Measurements from ENCODE around the gene PXMP4. TPM values are rescaled to one million over a fixed set of nuclear protein-coding genes. Genes with fewer than 3 reads are reported as not detected.

PXMP4 gene
- total RNA-seq, 1 donor from 2014 or later: 6.8 TPM

DNA sequence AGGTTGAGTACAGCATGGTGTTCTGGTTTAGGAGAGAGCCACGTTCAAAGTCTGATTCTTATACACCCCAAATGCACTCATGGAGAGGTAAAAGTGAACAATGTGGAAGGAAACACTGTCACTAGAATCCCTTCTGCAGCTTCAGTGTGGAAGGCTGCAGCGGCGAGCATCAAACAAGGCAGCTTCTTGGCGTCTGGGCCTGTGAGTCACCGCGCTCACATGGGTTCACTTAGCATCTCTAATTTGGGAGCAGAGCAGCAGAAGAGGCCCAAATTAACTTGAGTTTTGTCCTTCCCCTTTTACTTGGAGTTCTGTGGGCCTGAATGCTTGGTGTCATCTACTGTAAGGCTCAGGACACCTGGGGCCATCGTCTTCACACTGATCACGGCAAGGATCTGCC lies 23.0 kb downstream of the PXMP4 start:
- TF ChIP-seq, protein P1, sequence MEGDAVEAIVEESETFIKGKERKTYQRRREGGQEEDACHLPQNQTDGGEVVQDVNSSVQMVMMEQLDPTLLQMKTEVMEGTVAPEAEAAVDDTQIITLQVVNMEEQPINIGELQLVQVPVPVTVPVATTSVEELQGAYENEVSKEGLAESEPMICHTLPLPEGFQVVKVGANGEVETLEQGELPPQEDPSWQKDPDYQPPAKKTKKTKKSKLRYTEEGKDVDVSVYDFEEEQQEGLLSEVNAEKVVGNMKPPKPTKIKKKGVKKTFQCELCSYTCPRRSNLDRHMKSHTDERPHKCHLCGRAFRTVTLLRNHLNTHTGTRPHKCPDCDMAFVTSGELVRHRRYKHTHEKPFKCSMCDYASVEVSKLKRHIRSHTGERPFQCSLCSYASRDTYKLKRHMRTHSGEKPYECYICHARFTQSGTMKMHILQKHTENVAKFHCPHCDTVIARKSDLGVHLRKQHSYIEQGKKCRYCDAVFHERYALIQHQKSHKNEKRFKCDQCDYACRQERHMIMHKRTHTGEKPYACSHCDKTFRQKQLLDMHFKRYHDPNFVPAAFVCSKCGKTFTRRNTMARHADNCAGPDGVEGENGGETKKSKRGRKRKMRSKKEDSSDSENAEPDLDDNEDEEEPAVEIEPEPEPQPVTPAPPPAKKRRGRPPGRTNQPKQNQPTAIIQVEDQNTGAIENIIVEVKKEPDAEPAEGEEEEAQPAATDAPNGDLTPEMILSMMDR (IDR thresholded peaks at IDR 0.05): no peak
- H3K27ac Mint-ChIP-seq: no peak overlapping the region
- intact Hi-C loops (cut with micrococcal nuclease): no loop called here
- H3K4me1 Mint-ChIP-seq: no peaks in the 10 kb centered on the region
- no peaks in the 10 kb centered on the region for H3K27me3 Mint-ChIP-seq
- H3K36me3 Mint-ChIP-seq (ENCODE audit: low read depth): no peaks in the 10 kb centered on the region
- H3K4me3 Mint-ChIP-seq: no peak overlapping the region
- ChIA-PET POLR2A (no interaction called here), CTCF (no interaction called here)
- ATAC-seq (ENCODE audit: low read depth): no peak
- H3K9me3 Mint-ChIP-seq: peaks cover 2% of the 10 kb centered on the region
- DNase-seq: no peak

DNA sequence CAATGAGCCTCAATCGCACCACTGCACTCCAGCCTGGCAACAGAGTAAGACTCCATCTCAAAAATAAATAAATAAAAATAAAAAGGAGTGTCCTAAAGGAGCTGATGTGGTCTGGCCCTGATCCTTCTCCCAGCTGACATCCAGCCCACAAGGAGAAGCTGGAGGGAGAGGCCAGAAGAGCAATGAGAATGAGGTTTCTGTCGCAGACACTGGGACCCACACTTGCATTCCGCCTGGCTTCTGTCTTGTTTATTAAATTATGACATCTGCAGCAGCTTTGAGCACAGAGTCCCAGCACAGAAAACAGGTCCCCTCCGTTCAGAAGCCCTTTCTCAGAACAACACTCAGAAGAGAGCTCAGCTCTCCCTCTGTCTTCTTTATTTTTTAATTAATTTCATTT lies 23.7 kb downstream of the PXMP4 start:
- TF ChIP-seq, protein P1 (IDR thresholded peaks at IDR 0.05): no peak
- POLR2A ChIA-PET: no interaction called here
- Mint-ChIP-seq H3K27me3 (no peaks in the 10 kb centered on the region), H3K27ac (no peak overlapping the region), H3K36me3 (ENCODE audit: low read depth) (no peaks in the 10 kb centered on the region), H3K4me3 (no peak overlapping the region), H3K9me3 (peaks cover 2% of the 10 kb centered on the region), H3K4me1 (no peaks in the 10 kb centered on the region)
- no peak for ATAC-seq (ENCODE audit: low read depth)
- CTCF ChIA-PET: no interaction called here
- intact Hi-C loops (cut with micrococcal nuclease): no loop called here
- no peak for DNase-seq

DNA sequence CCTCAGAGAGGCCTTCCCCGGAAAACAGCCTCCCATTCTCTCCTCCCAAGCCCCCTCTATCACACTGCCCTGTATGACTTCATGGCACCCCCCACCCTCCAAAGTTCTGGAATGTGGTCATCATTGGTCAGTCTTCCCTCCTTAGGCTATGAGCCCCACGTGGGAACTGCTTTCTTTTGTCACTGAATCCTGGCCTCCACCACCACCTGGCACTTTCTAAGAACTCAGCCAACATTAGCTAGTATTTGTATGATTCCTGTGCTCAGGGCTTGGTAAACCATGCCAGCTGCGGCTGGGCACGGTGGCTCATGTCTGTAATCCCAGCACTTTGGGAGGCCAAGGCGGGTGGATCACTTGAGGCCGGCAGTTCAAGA lies 25.5 kb downstream of the PXMP4 start:
- ChIA-PET POLR2A (interaction anchor here (0.5 to 0.7 kb wide), 3 partner anchors 26 to 81 kb away, joined by 3 to 7 read pairs (median 5); no protein-coding TSS in a partner anchor), CTCF (no interaction called here)
- Mint-ChIP-seq H3K27ac (no peak overlapping the region), H3K4me1 (no peaks in the 10 kb centered on the region), H3K27me3 (no peaks in the 10 kb centered on the region), H3K36me3 (ENCODE audit: low read depth) (no peaks in the 10 kb centered on the region), H3K4me3 (no peak overlapping the region), H3K9me3 (peaks cover 2% of the 10 kb centered on the region)
- intact Hi-C loops (cut with micrococcal nuclease): no loop called here
- ATAC-seq (ENCODE audit: low read depth) (no peak), DNase-seq (no peak)
- TF ChIP-seq, protein P1 (IDR thresholded peaks at IDR 0.05): no peak

DNA sequence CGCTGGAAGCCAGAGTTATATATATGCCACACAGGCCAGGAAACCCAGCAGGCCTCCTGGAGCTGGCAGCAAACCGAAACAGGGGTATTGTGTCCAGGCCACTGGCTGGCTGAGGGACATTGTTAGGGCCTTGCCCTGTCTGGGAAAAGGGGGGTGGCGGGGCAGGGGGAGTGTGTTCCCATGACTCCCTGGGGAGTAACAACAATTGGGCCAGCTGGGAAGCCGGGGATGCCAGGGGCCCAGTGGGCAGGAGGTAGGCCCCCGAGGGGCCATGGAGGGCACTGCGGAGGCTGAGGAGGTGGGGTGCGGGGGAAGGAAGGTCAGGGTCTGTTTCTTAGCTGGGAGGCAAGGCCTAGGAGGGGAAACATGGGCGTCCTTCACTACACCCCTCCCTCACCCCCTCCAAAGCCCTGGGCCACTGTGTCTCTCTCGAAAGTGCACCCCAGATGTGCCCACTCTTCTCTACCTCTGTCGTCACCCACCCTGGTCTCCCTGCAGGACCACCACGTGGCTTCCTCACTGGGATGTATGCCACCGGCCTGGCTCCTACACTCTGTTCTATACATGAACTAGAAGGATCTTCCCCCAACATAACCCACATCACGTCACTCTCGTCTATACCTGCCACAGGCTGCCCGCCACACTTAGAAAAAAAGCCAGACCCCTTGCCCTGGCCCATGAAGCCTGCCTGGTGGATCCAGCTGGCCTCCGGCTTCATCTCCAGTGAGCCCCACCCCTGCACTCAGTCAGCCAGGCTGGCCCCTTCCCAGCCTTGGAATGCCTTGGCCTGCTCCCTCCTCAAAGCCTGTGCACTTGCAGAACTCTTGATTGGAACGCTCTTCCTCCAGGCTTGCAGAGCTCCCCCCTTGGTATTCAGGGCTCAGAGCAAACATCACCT lies 26.1 kb downstream of the PXMP4 start:
- H3K9me3 Mint-ChIP-seq: peaks cover 2% of the 10 kb centered on the region
- H3K4me3 Mint-ChIP-seq: no peak overlapping the region
- H3K4me1 Mint-ChIP-seq: no peaks in the 10 kb centered on the region
- H3K27me3 Mint-ChIP-seq: no peaks in the 10 kb centered on the region
- H3K36me3 Mint-ChIP-seq (ENCODE audit: low read depth): no peaks in the 10 kb centered on the region
- H3K27ac Mint-ChIP-seq: no peak overlapping the region
- ChIA-PET POLR2A (no interaction called here), CTCF (interaction anchor here (0.7 kb wide), 1 partner anchor 168 kb away, joined by 5 read pairs; no protein-coding TSS in a partner anchor)
- intact Hi-C loops (cut with micrococcal nuclease): no loop called here
- TF ChIP-seq, protein P1 (IDR thresholded peaks at IDR 0.05): no peak
- no peak for DNase-seq
- no peak for ATAC-seq (ENCODE audit: low read depth)

DNA sequence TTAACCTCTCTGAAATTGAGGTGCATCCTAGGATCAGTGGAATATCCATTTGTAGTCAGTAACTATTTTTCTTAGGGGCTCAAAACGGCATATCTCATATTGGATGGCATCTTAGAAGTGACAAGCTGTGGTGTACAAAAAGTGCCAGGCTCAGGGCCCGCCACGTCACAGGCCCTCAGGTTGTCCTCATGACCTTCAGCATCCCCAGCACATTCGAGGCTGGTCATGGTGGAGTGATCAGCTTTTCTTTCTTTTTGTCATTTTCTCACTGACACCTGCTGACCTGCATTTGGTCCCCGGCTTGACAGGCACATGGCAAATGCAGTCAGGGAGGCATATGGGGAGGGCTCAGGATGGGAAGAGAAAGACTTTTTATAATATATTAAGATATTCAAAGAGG lies 26.8 kb downstream of the PXMP4 start:
- POLR2A ChIA-PET: no interaction called here
- DNase-seq (no peak), ATAC-seq (ENCODE audit: low read depth) (no peak)
- Mint-ChIP-seq H3K36me3 (ENCODE audit: low read depth) (no peaks in the 10 kb centered on the region), H3K27ac (no peak overlapping the region), H3K4me3 (no peak overlapping the region), H3K4me1 (no peaks in the 10 kb centered on the region), H3K9me3 (peaks cover under 1% of the 10 kb centered on the region), H3K27me3 (no peaks in the 10 kb centered on the region)
- CTCF ChIA-PET: interaction anchor here (0.7 kb wide), 1 partner anchor 169 kb away, joined by 5 read pairs; no protein-coding TSS in a partner anchor
- TF ChIP-seq, protein P1 (IDR thresholded peaks at IDR 0.05): no peak
- intact Hi-C loops (cut with micrococcal nuclease): no loop called here
